Measurements from ENCODE around the gene SGCA.

The SGCA gene

GRCh38 chr17:50184064-50184463 is 18.3 kb downstream of the SGCA start:
- no peak for DNase-seq

GRCh38 chr17:50184611-50185398 is 19.0 kb downstream of the SGCA start:
- DNase-seq: no peak

GRCh38 chr17:50185631-50186471 is 20.0 kb downstream of the SGCA start:
- no peak for DNase-seq

GRCh38 chr17:50186661-50187393 is 21.0 kb downstream of the SGCA start:
- no peak for DNase-seq

GRCh38 chr17:50187394-50187725 is 21.6 kb downstream of the SGCA start:
- DNase-seq: no peak

GRCh38 chr17:50187751-50188530 is 22.1 kb downstream of the SGCA start:
- DNase-seq: no peak

- no peak for DNase-seq
These were observed 22.7 kb downstream of the SGCA start for GRCh38 chr17:50188531-50188920.

GRCh38 chr17:50188921-50189549 is 23.2 kb downstream of the SGCA start:
- no peak for DNase-seq

- DNase-seq: no peak
These were observed 23.9 kb downstream of the SGCA start for GRCh38 chr17:50189550-50190292.

- DNase-seq: no peak
These were observed 24.4 kb downstream of the SGCA start for GRCh38 chr17:50190293-50190602.

GRCh38 chr17:50190603-50191358 is 25.0 kb downstream of the SGCA start:
- no peak for DNase-seq

GRCh38 chr17:50191359-50192143 is 25.7 kb downstream of the SGCA start:
- DNase-seq: no peak

GRCh38 chr17:50192144-50192617 is 26.4 kb downstream of the SGCA start:
- no peak for DNase-seq

- no peak for DNase-seq
These were observed 26.9 kb downstream of the SGCA start for GRCh38 chr17:50192618-50193291.

- no peak for DNase-seq
These were observed 28.5 kb downstream of the SGCA start for GRCh38 chr17:50194140-50194933.

- no peak for DNase-seq
These were observed 29.4 kb downstream of the SGCA start for GRCh38 chr17:50194934-50195865.

GRCh38 chr17:50196036-50196435 is 30.2 kb downstream of the SGCA start:
- no peak for DNase-seq

Measured in DMS79 (cell line).